GM19023 (cell line): ENCODE data around the gene CLIP1.
"Not testable (repeated sequence)": the region's sequence is repeated elsewhere in the genome, so short reads cannot be mapped to it uniquely, and the experiment has no call there.

Experiments
- ATAC-seq: cut with Tn5 transposase; IDR thresholded peaks from one replicate; pipeline ENCODE4 v1.9.1; 2021; ENCODE audit warnings: mild to moderate bottlenecking, moderate library complexity; ENCODE audit not compliant: unreplicated experiment

Gene CLIP1

GRCh38 chr12:122362755-122363154 lies 59.7 kb downstream of the CLIP1 start:
- ATAC-seq: no peak

DNA sequence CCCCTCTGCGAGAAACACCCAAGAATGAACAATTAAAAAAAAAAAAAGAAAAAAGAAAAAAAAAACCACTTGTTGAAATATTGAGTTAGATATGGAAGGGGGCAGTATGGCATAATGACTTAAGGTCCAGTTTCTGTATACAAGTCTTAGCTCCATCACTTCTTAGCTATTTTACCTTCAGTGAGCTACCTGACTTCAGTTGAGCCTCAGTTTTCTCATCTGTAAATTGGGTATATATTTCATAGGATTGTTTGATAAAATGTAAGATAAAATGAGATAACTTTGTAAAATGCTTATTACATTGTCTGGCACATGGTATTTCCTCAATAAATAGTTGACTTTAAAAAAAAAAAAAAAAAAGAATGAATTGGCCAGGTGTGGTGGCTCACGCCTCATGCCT lies 64.1 kb downstream of the CLIP1 start:
- ATAC-seq: not testable (repeated sequence)

DNA sequence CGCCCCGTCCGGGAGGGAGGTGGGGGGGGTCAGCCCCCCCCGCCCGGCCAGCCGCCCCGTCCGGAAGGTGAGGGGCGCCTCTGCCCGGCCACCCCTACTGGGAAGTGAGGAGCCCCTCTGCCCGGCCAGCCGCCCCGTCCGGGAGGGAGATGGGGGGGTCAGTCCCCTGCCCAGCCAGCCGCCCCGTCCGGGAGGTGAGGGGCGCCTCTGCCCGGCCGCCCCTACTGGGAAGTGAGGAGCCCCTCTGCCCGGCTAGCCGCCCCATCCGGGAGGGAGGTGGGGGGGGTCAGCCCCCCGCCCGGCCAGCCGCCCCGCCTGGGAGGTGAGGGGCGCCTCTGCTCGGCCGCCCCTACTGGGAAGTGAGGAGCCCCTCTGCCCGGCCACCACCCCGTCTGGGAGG lies 64.9 kb downstream of the CLIP1 start:
- ATAC-seq: not testable (repeated sequence)

DNA sequence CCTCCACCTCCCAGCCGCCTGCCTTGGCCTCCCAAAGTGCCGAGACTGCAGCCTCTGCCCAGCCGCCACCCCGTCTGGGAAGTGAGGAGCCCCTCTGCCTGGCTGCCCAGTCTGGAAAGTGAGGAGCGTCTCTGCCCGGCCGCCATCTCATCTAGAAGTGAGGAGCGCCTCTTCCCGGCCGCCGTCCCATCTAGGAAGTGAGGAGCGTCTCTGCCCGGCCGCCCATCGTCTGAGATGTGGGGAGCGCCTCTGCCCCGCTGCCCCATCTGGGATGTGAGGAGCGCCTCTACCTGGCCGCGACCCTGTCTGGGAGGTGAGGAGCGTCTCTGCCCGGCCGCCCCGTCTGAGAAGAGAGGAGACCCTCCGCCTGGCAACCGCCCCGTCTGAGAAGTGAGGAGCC lies 65.5 kb downstream of the CLIP1 start:
- ATAC-seq: not testable (repeated sequence)

GRCh38 chr12:122356192-122356635 lies 66.3 kb downstream of the CLIP1 start:
- ATAC-seq: no peak

DNA sequence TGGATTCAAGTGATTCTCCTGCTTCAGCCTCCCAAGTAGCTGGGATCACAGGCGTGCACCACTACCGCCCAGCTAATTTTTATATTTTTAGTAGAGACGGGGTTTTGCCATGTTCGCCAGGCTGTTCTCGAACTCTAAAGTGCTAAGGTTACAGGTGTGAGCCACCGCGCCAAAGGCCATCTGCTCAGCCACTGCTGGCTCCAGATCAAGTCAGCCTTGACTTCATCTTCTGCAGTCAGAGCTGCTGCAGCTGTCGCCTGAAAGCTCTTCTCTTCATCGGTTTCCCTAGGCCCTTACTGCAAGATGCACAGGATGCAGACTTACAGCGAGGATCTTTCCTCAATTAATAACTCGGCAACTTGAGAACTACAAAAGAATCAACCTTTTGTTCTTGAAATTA lies 66.8 kb downstream of the CLIP1 start:
- no peak for ATAC-seq

- no peak for ATAC-seq
Measured at GRCh38 chr12:122354958-122355641, 67.4 kb downstream of the CLIP1 start.

- no peak for ATAC-seq
Measured at GRCh38 chr12:122352394-122352793, 70.1 kb downstream of the CLIP1 start.

DNA sequence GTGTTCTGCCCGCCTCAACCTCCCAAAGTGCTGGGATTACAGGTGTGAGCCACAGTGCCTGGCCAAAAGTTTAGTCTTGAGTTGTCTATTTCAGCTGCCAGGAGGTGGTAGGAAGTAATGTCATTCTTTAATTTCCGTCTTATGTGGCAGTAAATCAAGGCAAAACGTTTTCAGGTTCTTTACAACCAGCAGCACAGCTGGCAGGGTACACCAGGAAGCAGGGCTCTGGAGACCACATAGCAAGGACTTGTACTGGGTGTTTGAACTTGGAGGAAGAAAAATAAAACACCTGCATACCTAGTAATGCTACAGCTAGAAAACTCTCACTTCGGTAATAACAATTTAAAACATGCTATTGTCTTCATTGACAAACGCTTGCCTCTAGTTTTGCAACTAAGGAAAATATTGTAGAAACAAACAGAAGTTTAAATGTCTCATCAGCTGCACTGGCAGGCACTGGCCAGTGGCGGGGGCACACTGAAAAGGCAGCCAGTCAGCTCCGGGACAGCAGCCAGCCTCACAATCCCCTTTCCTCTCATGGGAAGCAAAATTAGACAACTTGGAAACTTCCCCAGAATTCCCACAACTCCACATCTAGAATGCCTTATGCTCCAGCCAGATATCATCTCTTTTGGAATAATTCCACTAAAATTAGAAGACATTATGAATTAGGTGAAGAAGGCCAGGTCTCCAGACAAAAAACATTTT lies 72.2 kb downstream of the CLIP1 start:
- ATAC-seq: no peak

DNA sequence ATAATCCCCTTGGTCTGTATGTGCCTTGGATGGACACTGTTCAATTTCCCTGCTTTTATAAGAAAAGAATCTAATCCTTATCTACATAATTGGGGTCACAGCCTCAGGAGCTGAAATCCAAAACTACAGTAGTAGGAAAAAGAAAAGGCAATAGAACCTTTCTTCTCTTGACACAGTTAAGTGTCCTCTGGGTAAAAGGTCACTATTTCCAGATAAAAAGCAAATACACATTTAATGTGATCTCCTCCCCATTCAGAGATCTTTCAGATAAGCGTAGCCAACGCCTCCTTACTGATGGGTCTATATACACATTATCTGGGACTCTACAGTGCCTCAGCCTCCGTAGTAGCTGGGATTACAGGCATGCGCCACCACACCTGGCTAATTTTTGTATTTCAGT lies 73.4 kb downstream of the CLIP1 start:
- ATAC-seq: no peak

- no peak for ATAC-seq
Measured at GRCh38 chr12:122348505-122348904, 74.0 kb downstream of the CLIP1 start.

GRCh38 chr12:122346054-122346453 lies 76.4 kb downstream of the CLIP1 start:
- no peak for ATAC-seq

DNA sequence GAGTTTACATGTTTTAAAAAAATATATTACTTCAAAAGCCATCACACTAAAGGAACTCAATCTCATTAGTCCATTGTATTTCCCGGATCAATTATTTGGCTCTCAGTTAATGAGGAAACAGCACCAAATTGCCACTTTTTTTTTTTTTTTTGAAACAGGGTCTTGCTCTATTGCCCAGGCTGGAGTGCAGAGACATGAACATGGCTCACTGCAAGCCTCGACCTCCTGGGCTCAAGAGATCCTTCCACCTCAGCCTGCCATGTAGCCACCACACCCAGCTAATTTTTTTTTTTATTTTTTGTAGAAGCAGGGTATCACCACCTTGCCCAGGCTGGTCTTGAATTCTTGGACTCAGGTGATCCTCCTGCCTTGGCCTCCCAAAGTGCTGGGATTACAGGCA lies 77.4 kb downstream of the CLIP1 start:
- ATAC-seq: no peak

DNA sequence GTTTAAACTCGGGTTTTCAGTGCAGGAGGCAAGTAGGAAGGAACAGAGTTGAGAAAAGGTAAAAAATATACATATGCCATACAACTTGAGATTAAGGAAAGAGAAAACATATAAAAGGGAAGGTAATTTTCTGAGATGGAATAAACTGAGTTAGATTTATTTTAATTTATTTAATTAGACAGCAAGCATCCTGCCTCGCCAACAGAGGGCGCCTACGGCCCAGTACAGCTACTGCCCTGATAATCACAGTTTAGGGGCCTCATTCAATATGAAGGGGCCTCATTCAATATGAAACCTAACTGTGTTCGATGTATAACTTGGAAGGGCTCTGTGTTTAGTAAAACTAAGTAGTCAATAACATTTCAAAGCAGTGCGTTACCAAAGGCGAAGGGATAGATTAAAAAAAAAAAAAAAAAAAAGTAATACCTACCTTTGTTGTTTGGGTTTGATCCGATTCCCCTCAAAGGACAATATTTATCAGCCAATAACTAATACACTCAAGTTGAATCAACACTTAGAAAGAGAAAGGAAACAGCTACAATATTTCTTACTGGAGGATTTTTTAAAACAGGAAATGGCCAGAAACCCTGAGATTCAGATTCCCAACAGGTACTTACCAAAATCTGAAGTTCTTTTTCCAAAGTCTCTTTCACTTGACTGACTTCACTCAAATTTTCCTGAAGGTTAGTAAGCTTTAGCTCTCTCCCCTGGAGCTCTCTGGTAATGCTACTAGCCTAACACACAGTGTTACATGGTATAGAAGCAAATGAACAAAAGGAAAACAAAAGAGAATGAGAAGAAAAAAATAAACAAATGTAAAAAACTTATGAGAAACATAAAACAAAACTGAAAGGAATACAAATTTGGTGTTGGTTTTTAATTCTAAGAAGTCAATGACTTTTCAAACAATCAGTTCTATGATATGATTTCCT lies 86.2 kb downstream of the CLIP1 start:
- no peak for ATAC-seq

DNA sequence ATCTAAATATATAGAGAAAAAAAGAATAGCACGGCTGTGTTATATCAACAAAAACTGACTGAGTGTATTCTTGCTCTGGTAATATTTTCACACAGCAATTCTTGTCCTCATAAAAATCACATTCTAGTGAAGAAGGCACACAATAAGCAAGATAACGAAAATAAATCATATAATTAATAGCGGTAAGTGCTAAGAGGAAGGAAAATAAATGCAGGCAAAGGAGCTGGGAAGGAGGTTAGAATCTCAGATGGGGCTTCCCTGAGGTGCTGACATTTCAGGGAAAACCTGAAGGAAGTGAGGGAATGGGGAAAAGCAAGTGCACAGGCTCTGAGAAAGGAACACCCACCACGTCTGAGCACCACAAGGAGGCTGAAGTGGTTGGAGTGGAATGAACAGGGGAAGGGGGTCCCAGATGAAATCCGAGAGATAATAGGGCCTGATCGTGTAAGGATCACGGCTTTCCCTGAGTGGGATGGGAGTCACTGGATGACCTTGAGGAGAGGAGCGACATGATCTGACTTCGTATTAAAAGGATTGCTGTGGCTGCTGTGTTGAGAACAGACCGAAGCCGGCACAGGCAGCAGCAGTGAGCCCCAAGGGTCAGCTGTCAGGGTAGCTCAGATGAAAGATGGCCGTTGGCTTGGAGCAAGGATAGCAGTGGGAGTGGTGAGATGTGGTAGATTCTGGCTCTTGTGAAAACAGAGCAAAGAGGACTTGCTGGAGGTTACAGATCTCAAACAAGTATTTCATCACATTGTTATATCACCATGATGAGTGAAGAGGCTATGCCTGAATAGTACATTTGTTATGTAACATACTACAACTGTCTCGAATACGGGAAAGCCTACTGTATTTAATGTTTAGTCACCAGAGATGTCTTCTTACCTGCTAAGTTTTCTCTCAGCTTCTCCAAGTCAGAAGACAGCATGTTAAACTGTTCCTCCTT lies 89.1 kb downstream of the CLIP1 start:
- ATAC-seq: no peak

DNA sequence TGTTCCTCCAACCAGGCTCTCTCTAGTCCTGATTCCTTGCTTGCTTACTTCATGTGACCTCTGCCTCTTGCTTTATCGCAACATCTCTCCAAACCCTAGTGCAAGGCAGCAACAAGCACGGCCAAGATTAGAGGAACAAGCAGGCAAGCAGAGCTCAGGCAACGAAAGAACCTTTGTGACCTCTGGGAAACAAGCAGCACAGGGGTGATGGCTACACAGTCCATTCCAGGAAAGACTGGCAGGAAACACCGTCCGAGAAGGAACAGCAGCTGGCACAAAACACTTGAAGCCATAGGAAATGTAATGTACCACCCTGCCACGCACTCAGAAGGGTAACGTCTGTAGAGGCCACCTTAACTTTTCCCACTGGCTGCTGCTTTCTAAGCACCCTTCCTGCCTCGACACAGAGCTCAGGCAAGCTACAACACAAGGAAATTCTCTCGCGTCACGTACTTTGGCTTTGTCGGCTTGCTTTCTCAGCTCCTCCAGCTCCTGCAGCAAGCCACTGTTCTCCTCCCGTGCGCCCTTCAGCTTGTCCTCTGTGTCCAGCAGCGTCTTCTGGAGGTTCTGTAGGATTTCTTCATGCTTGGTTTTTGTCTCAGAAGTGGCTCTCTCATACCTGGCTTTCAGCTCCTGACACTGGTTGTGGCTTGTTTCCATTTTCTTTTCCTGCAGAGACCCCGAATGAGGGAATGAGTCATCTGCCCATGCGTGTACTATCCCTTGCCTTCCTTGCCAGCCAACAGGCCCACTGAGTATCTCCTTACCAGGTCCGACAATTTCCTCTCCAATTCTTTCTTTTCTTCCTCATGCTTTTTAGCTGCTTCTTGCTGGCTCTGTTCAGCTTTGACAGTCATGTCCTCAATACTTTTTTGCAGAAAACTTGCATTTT lies 94.7 kb downstream of the CLIP1 start:
- no peak for ATAC-seq

- no peak for ATAC-seq
Measured at GRCh38 chr12:122327014-122327413, 95.5 kb downstream of the CLIP1 start.

DNA sequence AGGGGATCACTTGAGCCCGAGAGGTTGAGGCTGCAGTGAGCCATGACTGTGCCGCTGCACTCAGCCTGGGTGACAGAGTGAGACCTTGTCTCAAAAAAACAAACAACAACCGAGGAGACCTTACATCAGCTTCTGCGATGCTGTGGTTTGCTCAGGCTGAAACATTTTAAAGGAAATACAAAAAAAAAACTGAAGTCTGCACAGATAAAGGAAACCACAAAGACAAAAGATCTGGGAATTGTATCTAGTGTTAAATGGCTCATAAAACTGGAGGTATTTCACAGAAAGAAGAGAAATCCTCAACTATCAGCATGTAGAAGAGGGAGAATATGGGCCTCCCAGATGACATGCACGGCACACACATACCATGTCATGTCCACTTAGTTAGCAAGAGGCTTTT lies 95.9 kb downstream of the CLIP1 start:
- ATAC-seq: no peak

DNA sequence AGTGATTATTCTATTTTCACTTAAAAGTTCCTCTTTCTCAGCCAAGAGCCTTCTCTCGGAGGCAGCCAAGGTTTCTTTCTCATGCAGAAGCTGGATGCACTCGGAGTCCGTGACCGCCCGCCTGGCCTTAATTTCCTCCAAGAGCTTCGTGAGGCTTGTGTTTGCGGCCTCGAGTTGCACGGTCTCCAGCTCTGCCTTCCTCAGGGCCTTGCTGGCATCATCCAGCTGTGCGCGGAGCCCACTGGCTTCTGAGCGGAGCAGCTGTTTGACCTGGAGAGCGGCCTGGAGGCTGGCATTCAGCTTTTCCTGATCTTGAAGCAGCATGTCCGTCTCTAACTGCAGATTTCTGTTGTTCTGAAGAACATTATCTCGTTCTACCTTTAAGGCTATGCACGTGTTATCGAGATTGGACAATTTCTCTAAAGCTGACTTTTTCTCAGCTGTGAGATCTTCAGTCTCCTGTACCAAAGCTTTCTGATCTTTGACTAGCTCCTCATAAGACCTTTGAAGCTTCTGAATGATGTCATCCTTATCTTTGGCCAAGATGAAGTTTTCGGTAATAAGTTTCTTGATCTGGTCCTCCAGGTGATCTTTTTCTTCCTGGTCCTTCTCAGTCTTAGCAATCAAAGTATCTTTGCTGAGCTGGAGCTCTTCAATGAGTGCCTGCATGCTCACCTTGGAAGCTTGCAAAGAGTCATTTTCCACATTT lies 99.0 kb downstream of the CLIP1 start:
- no peak for ATAC-seq
